NCI-H524 treated with DMSO at 0.1 percent for 48 hours (cell line): ENCODE data around the gene PLAC9.

Experiments used
- DNase-seq: peaks from one replicate; lab custom pipeline; 2025; lab: John Stamatoyannopoulos, UW

The PLAC9 gene

GRCh38 chr10:80184291-80184690, 51.8 kb downstream of the PLAC9 start:
- no peak for DNase-seq

GRCh38 chr10:80185578-80186299, 53.2 kb downstream of the PLAC9 start:
- no peak for DNase-seq

GRCh38 chr10:80186364-80187012, 54.0 kb downstream of the PLAC9 start:
- DNase-seq, result no peak

GRCh38 chr10:80187060-80187459, 54.5 kb downstream of the PLAC9 start:
- no peak for DNase-seq

- no peak for DNase-seq
Measured at GRCh38 chr10:80187465-80188409, 55.2 kb downstream of the PLAC9 start.

- no peak for DNase-seq
Measured at GRCh38 chr10:80188713-80189112, 56.2 kb downstream of the PLAC9 start.

- DNase-seq, result no peak
Measured at GRCh38 chr10:80191589-80192270, 59.2 kb downstream of the PLAC9 start.

GRCh38 chr10:80192553-80192952, 60.0 kb downstream of the PLAC9 start:
- no peak for DNase-seq

GRCh38 chr10:80194373-80195045, 62.0 kb downstream of the PLAC9 start:
- no peak for DNase-seq
